Spleen (tissue), 7 donors: ENCODE data around the gene FOXI1.

Experiments
- POLR2A ChIP-seq, 3 donors: fragments of 450-650 bp; IDR thresholded peaks; one replicate each; pipeline ENCODE4 v1.5.1; 2017; ENCODE audit warnings: antibody characterized with exemption in 3 of 3, mild to moderate bottlenecking in 1 of 3
- TF ChIP-seq, protein P1 (sequence below), 11 experiments: fragments of 200-600 bp in 7 of 11; fragments of 450-650 bp in 4 of 11; sonication (generic) in 4 of 11; IDR thresholded peaks in 8 of 11; conservative IDR thresholded peaks in 3 of 11; 1 replicate in 7 of 11; 2 replicates in 4 of 11; pipeline versions ENCODE4 v1.4.0 to v1.8.0; 2016 to 2021; ENCODE audit warnings: antibody characterized with exemption in 11 of 11, inconsistent platforms in 4 of 11, mild to moderate bottlenecking in 1 of 11
- donor health status: DM: no; HTN: no; CAD: no; lungs with moderate emphysema.
- donor health status: DM: no; HTN: no; CAD: no.
- donor health status: DM: no; HTN: no; CAD: no.

- TF ChIP-seq, protein P1, sequence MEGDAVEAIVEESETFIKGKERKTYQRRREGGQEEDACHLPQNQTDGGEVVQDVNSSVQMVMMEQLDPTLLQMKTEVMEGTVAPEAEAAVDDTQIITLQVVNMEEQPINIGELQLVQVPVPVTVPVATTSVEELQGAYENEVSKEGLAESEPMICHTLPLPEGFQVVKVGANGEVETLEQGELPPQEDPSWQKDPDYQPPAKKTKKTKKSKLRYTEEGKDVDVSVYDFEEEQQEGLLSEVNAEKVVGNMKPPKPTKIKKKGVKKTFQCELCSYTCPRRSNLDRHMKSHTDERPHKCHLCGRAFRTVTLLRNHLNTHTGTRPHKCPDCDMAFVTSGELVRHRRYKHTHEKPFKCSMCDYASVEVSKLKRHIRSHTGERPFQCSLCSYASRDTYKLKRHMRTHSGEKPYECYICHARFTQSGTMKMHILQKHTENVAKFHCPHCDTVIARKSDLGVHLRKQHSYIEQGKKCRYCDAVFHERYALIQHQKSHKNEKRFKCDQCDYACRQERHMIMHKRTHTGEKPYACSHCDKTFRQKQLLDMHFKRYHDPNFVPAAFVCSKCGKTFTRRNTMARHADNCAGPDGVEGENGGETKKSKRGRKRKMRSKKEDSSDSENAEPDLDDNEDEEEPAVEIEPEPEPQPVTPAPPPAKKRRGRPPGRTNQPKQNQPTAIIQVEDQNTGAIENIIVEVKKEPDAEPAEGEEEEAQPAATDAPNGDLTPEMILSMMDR (IDR thresholded peaks at IDR 0.05 in 8 of 11, conservative IDR thresholded peaks at IDR 0.05 in 3 of 11): no peak
- TF ChIP-seq POLR2A (IDR thresholded peaks at IDR 0.05): no peak
These were observed 24.1 kb upstream of the FOXI1 start for GRCh38 chr5:170081616-170082015.
